Caco-2 (cell line): ENCODE results near the gene OR7C1. TPM values are rescaled to one million over a fixed set of nuclear protein-coding genes. Genes with fewer than 3 reads are reported as not detected.

ENCODE experiments used
- BruUV-seq: library from RNA; stranded (reverse); fragments of 400-500 nt; replicated peaks from 2 replicates; lab custom pipeline; 2021; lab: Mats Ljungman, UMichigan
- CTCF ChIA-PET: fragments of 300-600 bp; sonication (Branson Sonifier 250); formaldehyde crosslinking; loops from one replicate; lab custom pipeline; 2022; ENCODE audit warnings: antibody characterized with exemption; lab: Charles Lee
- POLR2A ChIA-PET: fragments of 300-600 bp; sonication (Branson Sonifier 250); formaldehyde crosslinking; loops from one replicate; lab custom pipeline; 2022; ENCODE audit warnings: antibody characterized with exemption; lab: Charles Lee
- DNase-seq, 2 experiments: peaks; one replicate each; pipeline versions ENCODE4 v3.0.0 to v3.0.0-alpha.2; 2020 to 2022
- H3K27me3 ChIP-seq: replicated peaks from 2 replicates; pipeline ENCODE4 v1.6.0; 2011; ENCODE audit warnings: low read length; ENCODE audit not compliant: control insufficient read depth, insufficient read depth
- H3K36me3 ChIP-seq: 2 replicates; pipeline ENCODE4 v1.5.1; 2011; ENCODE audit warnings: low read length; ENCODE audit not compliant: control insufficient read depth, insufficient read depth
- H3K4me1 ChIP-seq: fragments of 250-450 bp; sonication (Bioruptor Pico); 2 replicates; pipeline ENCODE4 v1.5.1; 2020; ENCODE audit warnings: mild to moderate bottlenecking
- H3K4me3 ChIP-seq: 2 replicates; pipeline ENCODE4 v1.5.1; 2011; ENCODE audit warnings: low read depth, mild to moderate bottlenecking, control low read depth, low read length
- H3K9me3 ChIP-seq: fragments of 250-450 bp; sonication (Bioruptor Pico); 2 replicates; pipeline ENCODE4 v1.5.1; 2020; ENCODE audit warnings: mild to moderate bottlenecking, moderate library complexity
- H3K27ac Mint-ChIP-seq: one replicate; pipeline ENCODE4 v1.8.0; 2022; ENCODE audit warnings: mixed read lengths; ENCODE audit not compliant: unreplicated experiment
- H3K27me3 Mint-ChIP-seq: one replicate; pipeline ENCODE4 v1.8.0; 2022; ENCODE audit warnings: mixed read lengths; ENCODE audit not compliant: insufficient read depth, unreplicated experiment
- H3K36me3 Mint-ChIP-seq: one replicate; pipeline ENCODE4 v1.8.0; 2022; ENCODE audit warnings: mild to moderate bottlenecking, mixed read lengths; ENCODE audit not compliant: insufficient read depth, unreplicated experiment
- H3K4me1 Mint-ChIP-seq: one replicate; pipeline ENCODE4 v1.8.0; 2022; ENCODE audit warnings: low read depth, mixed read lengths; ENCODE audit not compliant: unreplicated experiment
- H3K4me3 Mint-ChIP-seq: one replicate; pipeline ENCODE4 v1.8.0; 2022; ENCODE audit warnings: mild to moderate bottlenecking, moderate library complexity, mixed read lengths; ENCODE audit not compliant: unreplicated experiment
- H3K9me3 Mint-ChIP-seq: one replicate; pipeline ENCODE4 v1.8.0; 2022; ENCODE audit warnings: mixed read lengths; ENCODE audit not compliant: unreplicated experiment
- intact Hi-C: fragments of 100-400 bp; cut with micrococcal nuclease; formaldehyde crosslinking; loops from one replicate; pipeline ENCODE4 v1.10.0; 2022; ENCODE audit not compliant: unreplicated experiment
- total RNA-seq: library from RNA; stranded (reverse); gene quantifications from 2 replicates; pipeline ENCODE4 v1.2.3, GENCODE V29; 2022
- TF ChIP-seq, protein P1 (sequence below), 2 experiments: fragments of 200-600 bp in 1 of 2; IDR thresholded peaks; 1 replicate in 1 of 2; 2 replicates in 1 of 2; pipeline versions ENCODE4 v1.5.1 to v1.8.0; 2011 to 2022; ENCODE audit warnings: antibody characterized with exemption in 1 of 2, control low read depth in 1 of 2, inconsistent platforms in 1 of 2, low read depth in 1 of 2, low read length in 1 of 2, mild to moderate bottlenecking in 1 of 2, moderate library complexity in 1 of 2; ENCODE audit not compliant: insufficient read depth in 1 of 2, severe bottlenecking in 1 of 2, unreplicated experiment in 1 of 2

Gene OR7C1
- total RNA-seq, 1 experiment from 2014 or later: not detected

- TF ChIP-seq, protein P1, sequence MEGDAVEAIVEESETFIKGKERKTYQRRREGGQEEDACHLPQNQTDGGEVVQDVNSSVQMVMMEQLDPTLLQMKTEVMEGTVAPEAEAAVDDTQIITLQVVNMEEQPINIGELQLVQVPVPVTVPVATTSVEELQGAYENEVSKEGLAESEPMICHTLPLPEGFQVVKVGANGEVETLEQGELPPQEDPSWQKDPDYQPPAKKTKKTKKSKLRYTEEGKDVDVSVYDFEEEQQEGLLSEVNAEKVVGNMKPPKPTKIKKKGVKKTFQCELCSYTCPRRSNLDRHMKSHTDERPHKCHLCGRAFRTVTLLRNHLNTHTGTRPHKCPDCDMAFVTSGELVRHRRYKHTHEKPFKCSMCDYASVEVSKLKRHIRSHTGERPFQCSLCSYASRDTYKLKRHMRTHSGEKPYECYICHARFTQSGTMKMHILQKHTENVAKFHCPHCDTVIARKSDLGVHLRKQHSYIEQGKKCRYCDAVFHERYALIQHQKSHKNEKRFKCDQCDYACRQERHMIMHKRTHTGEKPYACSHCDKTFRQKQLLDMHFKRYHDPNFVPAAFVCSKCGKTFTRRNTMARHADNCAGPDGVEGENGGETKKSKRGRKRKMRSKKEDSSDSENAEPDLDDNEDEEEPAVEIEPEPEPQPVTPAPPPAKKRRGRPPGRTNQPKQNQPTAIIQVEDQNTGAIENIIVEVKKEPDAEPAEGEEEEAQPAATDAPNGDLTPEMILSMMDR (IDR thresholded peaks at IDR 0.05; ENCODE audit: insufficient read depth in 1 of 2, low read depth in 1 of 2, low read length in 1 of 2, severe bottlenecking in 1 of 2, unreplicated experiment in 1 of 2): no peak
- Histone ChIP-seq H3K9me3 (no peaks in the 10 kb centered on the region), H3K36me3 (no peaks in the 10 kb centered on the region), H3K27me3 (no peaks in the 10 kb centered on the region), H3K4me1 (no peaks in the 10 kb centered on the region), H3K4me3 (no peak overlapping the region)
- no peak overlapping the region for H3K27ac Mint-ChIP-seq
- no peaks in the 10 kb centered on the region for H3K36me3 Mint-ChIP-seq
- no peaks in the 10 kb centered on the region for H3K9me3 Mint-ChIP-seq
- H3K4me1 Mint-ChIP-seq: no peaks in the 10 kb centered on the region
- no TSS peak for BruUV-seq
- intact Hi-C loops: no loop called here
- H3K27me3 Mint-ChIP-seq: peaks cover 14% of the 10 kb centered on the region
- ChIA-PET POLR2A (no interaction called here), CTCF (no interaction called here)
- DNase-seq: no peak
- no peak overlapping the region for H3K4me3 Mint-ChIP-seq
Observed at GRCh38 chr19:14826006-14826405, 9.0 kb downstream of the OR7C1 start.

GRCh38 chr19:14821937-14822336 lies 13.0 kb downstream of the OR7C1 start:
- H3K4me3 Mint-ChIP-seq: no peak overlapping the region
- POLR2A ChIA-PET: no interaction called here
- no peaks in the 10 kb centered on the region for H3K9me3 Mint-ChIP-seq
- no peaks in the 10 kb centered on the region for H3K27me3 ChIP-seq
- no peaks in the 10 kb centered on the region for H3K4me1 Mint-ChIP-seq
- no peaks in the 10 kb centered on the region for H3K36me3 Mint-ChIP-seq
- DNase-seq: no peak
- H3K9me3 ChIP-seq: no peaks in the 10 kb centered on the region
- intact Hi-C loops: no loop called here
- H3K36me3 ChIP-seq: no peaks in the 10 kb centered on the region
- H3K4me1 ChIP-seq: no peaks in the 10 kb centered on the region
- CTCF ChIA-PET: interaction anchor here (0.6 kb wide), 1 partner anchor 547 kb away, joined by 3 read pairs; no protein-coding TSS in a partner anchor
- H3K27me3 Mint-ChIP-seq: peaks cover 10% of the 10 kb centered on the region
- TF ChIP-seq, protein P1 (IDR thresholded peaks at IDR 0.05; ENCODE audit: insufficient read depth in 1 of 2, low read depth in 1 of 2, low read length in 1 of 2, severe bottlenecking in 1 of 2, unreplicated experiment in 1 of 2): no peak
- H3K4me3 ChIP-seq: no peak overlapping the region
- no TSS peak for BruUV-seq
- no peak overlapping the region for H3K27ac Mint-ChIP-seq

DNA sequence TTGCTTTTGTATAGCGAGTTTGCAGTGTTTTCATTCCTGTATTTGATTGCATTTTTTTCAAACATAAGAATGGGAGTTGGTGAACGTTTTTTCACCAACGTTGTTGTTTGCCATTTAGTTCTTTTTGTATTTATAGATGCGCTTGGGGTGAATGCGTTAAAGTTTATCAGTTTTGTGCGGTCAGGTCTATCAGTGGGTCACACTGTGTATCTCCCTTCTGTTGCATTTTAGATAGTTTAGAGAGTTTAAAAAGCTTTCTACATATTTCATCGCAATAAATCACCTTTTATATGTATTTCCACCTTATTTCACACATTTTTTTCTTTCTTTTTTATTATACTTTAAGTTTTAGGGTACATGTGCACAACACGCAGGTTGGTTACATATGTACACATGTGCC lies 16.4 kb downstream of the OR7C1 start:
- Histone ChIP-seq H3K4me3 (no peak overlapping the region), H3K27me3 (no peaks in the 10 kb centered on the region), H3K4me1 (no peaks in the 10 kb centered on the region), H3K9me3 (no peaks in the 10 kb centered on the region), H3K36me3 (no peaks in the 10 kb centered on the region)
- Mint-ChIP-seq H3K27ac (no peak overlapping the region), H3K4me1 (no peaks in the 10 kb centered on the region), H3K9me3 (no peaks in the 10 kb centered on the region), H3K36me3 (no peaks in the 10 kb centered on the region), H3K27me3 (peaks cover 11% of the 10 kb centered on the region), H3K4me3 (no peak overlapping the region)
- DNase-seq: no peak
- TF ChIP-seq, protein P1 (IDR thresholded peaks at IDR 0.05; ENCODE audit: insufficient read depth in 1 of 2, low read depth in 1 of 2, low read length in 1 of 2, severe bottlenecking in 1 of 2, unreplicated experiment in 1 of 2): no peak
- ChIA-PET POLR2A (no interaction called here), CTCF (no interaction called here)
- intact Hi-C loops: no loop called here
- BruUV-seq: no TSS peak
